GM19240 (cell line): Measurements from ENCODE around the gene ATG7.
"Not testable (repeated sequence)": the region's sequence is repeated elsewhere in the genome, so short reads cannot be mapped to it uniquely, and the experiment has no call there.

Source experiments
- DNase-seq: peaks from one replicate; pipeline ENCODE4 v3.0.0; 2011; ENCODE audit warnings: low spot score; ENCODE audit not compliant: insufficient read length

ATG7 gene

DNA sequence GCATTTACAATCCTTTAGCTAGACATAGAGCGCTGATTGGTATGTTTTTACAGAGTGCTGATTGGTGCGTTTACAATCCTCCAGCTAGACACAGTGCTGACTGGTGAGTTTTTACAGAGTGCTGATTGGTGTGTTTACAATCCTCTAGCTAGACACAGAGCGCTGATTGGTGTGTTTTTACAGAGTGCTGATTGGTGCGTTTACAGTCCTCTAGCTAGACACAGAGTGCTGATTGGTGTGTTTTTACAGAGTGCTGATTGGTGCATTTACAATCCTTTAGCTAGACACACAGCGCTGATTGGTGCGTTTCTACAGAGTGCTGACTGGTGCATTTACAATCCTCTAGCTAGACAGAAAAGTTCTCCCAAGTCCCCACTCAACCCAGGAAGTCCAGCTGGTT is 76.7 kb downstream of the ATG7 start:
- DNase-seq, result not testable (repeated sequence)

DNA sequence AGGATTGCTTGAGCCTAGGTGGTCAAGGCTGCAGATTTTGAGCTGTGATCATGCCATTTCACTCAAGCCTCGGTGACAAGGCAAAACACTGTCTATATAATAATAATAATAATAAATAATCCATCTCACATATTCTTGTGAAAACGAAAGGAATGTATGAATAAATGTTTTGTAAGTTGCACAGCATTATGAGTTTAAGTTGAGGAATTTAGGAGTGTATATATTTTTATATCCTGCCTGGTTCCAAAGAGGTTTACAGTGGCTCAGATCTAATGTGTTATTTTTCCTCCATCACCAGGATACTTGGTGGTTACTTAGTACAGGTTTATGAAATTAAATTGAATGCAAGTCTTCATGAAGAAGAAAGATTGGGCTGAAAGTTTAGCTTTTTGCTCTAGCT is 77.2 kb downstream of the ATG7 start:
- DNase-seq, result no peak

DNA sequence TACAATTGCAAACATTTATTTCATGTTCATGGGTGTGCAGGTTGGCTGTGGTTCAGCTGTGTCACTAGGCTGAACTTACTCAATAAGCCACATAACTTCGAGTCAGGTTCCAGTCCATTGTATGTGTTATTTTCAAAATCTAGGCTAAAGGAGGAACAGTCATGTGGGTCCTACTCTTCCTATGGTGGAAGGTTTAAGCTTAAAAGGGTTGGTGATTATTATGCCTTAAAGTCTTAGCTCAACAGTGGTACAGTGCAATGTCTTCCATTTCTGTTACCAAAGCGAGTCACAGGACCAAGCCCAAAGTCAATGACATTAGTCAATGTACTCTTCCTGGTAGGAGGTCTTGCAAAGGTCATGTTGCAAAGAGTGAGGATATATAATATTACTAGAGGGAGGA is 78.2 kb downstream of the ATG7 start:
- DNase-seq, result no peak

DNA sequence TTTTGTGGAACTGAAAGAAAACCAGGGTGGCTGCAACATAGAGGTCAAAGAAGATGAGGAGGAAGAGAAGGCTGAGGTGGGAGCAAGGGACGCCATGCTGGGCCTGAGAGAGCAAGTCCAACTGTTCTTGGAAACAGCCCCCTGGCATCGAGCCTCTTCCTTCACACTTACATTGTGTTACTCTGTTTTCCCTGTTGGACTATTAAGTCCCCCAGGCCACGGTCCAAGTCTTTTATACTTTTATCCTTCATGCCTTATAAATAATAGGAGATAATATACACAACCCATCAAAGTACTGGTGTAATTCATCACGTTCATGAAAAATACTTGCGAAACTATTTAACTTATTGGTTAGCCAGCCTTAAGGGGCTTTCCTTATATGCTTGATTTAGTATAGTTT is 79.3 kb downstream of the ATG7 start:
- no peak for DNase-seq

DNA sequence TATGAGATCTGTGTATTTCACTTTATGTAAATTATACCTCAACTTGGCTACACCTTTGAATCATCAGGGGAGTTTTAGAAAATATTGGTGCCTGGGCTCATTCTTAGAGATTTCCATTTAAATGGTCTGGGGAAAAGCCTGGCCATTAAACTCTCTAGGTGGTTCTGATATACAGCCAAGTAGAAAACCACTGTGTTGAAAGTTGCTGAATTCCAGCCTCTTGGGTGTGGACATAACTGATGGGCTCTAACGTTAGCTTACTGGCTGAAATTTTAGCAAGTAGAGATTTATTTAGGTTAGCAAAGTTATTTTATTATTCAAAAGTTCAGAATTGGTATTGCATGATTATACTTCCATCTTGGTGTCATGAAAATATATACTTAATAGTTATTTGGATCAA is 84.1 kb downstream of the ATG7 start:
- no peak for DNase-seq

DNA sequence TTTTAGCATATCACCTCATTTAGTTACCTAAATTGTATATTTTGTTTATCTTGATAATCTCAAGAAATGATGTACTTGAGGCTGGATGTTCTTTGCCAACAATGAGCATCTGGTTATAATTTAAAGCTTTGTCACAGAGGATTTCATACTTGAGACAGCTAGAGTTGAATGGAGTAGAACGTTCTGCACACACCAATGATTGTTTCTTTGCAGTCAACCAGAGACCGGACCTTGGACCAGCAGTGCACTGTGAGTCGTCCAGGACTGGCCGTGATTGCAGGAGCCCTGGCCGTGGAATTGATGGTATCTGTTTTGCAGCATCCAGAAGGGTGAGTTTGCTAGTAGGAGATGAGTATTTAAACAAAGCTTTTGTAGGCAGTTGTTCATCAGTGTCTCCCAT is 90.4 kb downstream of the ATG7 start:
- no peak for DNase-seq

DNA sequence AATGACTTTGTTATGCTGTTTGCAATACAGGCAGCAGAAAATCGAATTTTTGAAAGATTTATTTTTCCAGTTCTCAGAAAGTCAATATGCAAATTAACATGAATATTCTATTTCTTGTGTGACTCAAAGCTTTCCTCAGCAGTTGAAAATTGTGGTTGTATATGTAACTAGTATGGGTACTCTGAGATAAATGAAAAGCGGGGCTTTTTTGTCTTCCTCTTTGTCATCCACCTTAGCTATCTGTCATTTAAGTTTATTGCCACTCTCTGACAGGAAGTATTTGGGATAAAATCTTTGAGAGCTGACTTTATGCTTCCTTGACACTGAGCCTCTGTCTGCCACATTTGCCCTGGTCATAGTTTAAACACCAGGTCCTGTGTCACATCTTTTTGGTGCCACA is 91.5 kb downstream of the ATG7 start:
- DNase-seq, result no peak

DNA sequence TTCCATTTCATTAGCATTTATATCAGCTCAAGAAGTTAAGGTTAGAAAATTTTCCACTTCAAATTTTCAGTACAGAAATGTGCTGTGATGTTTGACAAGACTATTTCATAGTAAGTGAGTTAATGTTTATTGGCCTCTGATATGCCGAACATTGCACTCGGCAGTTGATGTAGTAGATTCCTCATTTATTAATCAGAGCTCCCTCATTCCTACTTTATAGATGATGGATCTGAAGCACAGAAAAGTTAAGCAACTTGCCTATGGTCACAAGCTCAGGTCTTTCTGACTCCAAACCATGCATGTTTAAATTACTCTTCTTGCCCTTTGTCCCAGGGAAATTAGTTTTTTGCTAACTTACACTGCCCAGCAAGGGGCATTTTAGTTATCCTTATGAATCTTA is 92.0 kb downstream of the ATG7 start:
- no peak for DNase-seq

DNA sequence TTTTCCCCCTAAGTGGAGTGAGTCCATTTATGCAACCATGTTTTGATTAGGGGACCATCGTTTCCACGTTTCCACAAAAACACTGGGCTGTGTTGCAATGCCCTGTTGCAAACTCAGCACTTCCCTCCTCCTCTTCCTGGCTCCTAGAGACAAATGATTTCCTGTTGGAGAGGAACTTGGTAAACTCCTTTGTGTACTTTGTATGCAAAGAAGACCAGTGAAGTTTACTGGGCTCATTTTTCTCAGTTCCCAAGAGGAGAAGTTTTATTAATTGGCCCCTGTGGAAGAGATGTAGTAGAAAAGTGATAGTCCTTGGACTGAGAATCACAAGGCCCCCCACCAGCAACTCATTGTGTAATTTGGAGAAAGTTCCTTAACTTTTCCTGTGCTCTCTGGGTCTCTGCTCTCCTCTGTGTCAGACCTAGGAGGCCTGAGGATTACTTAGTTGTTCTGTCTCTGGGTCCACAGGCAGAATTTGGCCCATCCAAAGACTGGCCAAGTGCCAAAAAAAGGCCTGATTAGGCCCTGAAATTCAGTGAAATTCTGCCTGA is 95.0 kb downstream of the ATG7 start:
- no peak for DNase-seq

DNA sequence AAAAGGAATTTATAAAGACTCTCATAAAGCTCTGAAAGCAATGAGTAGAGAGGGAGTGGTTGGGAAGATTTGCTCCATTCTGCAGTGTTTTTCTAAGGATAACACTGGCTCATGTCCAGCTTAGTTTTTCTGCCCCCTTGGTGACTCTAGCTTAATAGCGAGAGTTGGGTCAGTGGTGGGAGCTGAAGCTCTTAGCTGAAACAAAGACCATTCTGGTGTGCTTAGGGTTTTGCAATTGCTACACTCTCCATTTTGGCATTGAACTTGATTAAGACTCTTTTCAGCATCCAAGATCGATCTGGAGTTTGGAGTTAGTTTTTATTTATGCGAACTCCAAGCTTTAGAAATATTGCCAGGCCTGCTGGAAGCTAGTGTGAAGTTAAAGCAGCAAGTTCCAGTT is 98.0 kb downstream of the ATG7 start:
- DNase-seq, result no peak

DNA sequence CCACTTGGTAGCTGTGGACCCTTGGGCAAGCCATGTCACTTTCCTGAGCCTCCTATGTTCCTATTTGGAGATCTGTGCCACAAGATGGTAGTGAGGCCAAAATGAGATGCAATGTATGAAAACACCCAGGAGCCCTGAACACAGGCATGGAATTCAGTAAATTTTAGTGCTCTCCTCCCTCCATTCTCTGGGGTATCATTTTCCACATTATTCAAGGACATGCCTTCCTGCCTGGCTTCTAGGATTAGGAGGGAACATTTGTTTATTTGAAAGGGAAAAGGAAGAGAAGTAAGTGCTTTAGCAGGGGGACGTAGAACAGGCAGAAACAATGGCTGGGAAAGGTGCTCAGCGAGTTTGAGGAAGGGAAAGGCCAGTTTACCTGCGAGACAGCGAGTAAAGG is 98.8 kb downstream of the ATG7 start:
- no peak for DNase-seq

DNA sequence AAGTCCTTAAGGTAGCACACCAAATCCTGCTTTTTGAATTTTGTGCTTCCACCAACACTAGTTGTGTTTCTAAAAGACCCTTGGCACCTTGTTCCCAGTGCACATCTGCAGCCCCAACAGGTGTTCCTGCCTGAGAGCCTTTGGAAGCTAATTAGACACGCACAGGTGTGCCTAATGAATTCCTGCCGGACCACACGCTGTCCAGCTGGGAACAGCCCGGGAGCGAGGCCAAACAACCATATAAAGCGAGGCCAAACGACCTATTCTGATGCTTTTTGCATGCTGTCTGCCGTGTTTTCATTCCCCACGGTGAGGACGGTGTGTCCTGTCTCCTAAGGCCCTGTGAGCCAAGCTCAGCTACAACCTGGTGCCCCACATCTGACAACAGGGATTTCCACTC is 99.5 kb downstream of the ATG7 start:
- DNase-seq, result no peak

DNA sequence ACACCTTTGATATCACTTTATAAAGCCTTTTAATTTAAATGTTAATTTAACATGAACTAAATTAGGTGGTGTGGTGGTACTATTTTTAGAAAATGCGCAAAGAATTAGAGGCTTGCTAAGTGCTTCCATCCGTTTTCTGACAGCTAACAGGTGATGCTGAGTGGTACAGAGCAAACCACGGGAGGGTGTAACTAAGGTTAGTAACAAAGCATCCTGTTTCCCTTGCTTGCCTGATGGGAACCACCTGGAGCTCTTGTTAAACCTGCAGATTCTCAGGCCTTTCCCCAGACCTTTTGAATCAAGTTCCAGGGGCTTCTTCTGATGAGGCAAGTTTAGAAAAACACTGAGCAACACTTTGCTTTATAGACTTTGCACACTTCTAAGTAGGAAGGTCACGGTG is 101.0 kb downstream of the ATG7 start:
- DNase-seq, result no peak

DNA sequence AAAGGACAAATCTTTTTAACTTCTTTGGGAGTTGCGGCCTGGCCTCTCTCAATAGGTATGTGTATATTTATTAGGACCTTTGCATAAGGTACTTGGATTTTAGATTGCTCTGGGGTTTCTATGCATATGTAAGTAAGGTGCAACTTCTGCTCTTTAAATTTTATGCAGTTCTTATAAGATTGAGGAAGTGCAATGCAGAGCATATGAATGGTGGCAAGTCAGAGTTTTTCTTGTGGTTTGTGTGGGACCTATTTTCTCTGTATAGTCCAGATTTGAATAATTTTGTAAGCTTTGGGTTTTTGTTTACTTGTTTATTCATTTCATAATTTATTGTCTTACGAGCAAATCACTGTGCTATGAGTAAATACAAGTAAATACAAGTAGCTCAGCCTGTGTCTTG is 101.5 kb downstream of the ATG7 start:
- DNase-seq, result no peak

DNA sequence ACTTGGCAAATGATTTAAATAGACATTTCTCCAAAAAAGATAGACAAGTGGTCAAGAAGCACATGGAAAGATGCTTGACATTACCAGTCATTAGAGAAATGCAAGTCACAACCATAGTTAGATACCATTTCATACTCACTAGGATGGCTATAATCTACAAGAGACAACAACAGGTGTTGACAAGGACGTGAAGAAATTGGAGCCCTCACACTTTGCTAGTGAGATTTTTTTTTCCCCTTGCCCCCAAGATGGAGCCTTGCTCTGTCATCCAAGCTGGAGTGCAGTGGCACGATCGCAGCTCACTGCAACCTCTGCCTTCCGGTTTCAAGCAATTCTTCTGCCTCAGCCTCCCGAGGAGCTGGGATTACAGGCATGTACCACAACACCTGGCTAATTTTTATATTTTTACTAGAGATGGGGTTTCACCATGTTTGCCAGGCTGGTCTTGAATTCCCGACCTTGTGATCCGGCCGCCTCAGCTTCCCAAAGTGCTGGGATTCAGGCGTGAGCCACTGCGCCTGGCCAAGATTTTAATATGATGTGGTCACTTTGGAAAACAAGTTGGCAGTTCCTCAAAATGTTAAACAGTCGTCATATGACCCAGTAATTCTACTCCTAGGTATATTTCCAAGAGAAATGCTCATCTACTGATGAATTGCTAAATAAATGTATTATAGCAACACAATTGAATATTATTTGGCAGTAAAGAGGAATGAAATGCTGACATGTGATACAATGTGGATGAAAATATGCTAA is 103.3 kb downstream of the ATG7 start:
- no peak for DNase-seq

DNA sequence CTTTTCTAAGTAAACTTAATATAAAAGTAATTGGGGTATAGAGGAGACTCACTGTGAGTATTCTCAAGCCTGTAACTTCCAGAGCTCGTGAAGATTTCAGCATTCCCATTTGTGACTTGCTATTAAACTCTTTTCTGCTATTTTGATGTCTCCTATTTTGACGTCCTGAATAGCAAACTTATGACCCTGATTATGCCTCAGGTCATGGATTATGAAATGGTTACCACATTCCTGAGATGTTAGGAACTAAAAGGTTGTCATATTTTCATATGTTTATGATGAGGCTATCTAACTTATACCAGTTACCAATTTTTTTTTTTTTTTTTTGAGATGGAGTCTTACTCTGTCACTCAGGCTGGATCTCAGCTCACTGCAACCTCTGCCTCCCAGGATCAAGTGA is 105.5 kb downstream of the ATG7 start:
- no peak for DNase-seq

DNA sequence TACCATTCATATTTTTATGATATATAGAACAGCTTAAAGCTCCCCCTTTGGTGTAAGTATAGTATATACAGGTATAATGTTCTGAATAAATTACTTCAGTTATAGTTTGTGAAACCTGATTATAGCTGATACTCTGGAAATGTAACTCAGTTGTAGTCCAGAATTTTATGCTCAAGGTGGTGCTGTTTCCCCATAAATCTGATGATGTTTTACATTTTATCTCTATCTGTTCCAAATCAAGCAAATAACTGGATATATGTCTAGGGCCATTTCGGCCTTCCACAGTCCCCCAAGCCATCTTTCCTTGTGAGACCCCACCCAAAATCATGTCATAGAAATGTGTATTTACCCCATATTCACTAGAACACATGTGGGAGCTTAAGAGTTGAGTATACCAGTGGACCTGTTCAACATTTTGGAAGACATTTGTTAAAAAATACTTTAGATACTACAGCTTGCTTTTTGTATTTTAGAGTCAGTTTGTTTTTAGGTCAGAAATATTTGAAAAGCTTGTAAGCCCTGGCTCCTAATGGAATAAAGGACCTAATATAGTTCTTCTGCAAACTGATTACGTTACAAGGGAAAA is 107.1 kb downstream of the ATG7 start:
- DNase-seq, result no peak

DNA sequence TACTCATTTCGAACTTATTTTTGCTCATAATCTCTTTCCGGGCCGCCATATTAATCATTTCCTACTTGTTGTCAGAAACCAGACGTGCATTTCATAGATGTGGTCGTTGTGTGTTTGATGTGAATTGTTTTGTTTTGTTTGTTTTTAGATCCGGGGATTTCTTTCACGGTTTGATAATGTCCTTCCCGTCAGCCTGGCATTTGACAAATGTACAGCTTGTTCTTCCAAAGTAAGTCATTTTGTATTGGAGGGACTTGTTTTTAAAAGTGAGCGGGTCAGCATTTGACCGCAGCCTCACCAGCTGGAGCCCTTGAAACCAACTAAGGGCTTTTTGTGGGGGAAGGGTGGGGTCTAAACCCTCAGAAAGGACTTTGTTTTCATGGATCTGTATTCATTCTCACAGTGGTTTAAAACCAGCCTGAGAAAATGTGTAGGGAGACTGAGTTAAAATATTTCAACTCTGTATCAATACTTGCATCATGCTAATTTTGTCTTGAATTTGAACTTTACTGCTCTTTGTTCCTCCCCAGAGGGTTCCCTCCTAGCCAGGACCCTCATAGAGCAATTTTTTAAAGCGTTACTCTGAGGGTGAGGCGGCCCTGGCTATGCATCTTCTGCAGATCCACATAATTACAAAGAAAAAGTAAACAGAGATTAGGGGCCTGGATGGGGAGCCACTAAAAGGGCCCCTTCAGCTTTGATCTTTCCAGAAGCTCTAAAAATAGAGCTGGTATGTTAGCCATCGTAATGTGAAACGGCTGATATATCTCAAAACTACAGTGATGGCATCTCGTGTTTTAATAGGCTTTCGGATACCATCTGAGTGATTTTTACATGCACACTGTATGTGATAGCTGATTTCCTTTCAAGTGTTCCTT is 107.9 kb downstream of the ATG7 start:
- no peak for DNase-seq

DNA sequence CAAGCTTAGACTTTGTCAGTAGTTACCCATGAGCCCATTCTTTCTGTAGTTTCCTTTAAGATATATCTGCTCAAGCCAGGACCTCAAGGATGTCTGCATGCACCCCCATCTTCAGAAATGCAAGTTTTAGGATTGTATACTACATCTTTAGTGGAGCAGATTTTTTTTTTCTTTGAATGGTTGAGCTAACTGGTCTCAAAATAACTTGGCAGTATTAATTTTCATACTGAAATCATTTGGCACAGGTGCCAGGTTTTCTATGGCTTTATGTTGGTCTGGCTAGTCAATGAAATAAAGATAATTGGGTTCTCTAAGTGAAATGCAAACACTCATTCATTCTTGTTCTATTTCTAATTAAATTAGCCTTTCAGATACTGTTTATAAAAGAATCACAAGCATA is 108.9 kb downstream of the ATG7 start:
- no peak for DNase-seq

DNA sequence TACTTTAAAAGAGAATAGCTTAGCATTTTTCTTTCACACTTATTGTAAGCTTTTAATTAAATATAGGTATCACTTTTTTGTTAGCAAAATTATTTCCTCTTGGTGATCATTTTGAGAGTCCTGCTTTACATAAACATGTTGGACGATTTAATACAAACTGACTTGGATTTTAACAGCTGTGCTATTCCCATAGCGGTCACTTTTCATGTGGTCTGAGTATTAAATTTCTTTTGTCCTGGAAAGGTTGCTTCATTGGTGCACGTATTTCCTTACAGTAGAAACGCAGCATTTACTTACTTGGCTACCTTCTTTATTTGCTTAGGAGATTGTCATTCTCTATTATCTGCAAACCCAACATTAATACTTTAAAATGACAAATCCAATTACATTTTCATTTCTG is 109.4 kb downstream of the ATG7 start:
- DNase-seq, result no peak

DNA sequence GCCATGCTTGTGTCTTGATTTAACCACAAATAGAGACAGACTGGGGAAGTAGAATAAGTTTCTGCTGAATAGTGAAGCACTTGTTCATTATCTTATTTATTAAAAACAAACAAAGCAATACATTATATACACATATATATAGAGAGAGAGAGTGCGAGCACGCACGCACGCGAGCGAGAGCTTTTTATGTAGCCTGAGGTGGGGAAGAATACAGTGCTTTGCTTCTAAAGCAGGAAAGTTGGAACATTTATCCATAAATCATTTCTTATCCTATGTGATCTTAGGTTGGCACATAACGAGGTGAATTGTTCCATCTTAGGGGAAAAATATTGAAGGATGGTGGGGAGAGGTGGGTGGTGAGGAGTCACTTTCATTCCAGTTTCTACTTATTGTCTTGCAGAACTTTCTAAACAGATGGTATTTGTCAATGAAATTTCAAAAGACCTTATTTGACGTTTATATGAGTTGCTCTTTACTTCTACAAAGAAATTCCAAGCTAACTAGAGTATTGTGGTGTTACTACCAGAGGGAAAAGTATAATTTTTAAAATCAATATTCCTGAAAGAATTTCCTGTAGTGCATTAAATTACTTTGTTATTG is 110.0 kb downstream of the ATG7 start:
- no peak for DNase-seq

DNA sequence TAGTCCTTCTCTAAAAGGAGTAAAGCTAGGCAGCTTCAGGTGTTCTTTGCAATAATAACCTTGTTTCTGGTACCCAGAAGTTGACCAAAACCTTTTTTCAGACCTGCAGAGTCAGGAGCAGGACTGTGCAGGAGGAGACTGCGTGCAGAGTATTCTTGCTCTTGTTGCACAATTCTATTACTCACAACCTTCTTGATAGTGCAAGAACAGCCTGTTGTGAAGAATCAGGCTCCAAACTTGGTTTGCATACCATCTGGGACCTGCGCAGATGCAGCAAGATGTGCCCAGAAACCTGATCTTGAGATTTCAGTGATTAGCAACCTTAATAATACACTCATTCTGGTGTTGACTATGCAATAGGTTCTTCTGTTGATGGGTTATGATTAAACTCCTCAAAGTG is 111.9 kb downstream of the ATG7 start:
- DNase-seq, result no peak
